Measurements from ENCODE around the gene SNX6. TPM values are rescaled to one million over a fixed set of nuclear protein-coding genes. Genes with fewer than 3 reads are reported as not detected.
"Not testable (repeated sequence)": the region's sequence is repeated elsewhere in the genome, so short reads cannot be mapped to it uniquely, and the experiment has no call there.

Gene SNX6
- 66.4 TPM for total RNA-seq
- long read RNA-seq, transcript SNX6-201 (14 exons, 2,001 nt): major isoform, 70 of 90 reads
- long read RNA-seq, partial matches to known transcripts: 7 of 90 reads
- long read RNA-seq, other reads (novel, unspliced or antisense): 9 of 90 reads

DNA sequence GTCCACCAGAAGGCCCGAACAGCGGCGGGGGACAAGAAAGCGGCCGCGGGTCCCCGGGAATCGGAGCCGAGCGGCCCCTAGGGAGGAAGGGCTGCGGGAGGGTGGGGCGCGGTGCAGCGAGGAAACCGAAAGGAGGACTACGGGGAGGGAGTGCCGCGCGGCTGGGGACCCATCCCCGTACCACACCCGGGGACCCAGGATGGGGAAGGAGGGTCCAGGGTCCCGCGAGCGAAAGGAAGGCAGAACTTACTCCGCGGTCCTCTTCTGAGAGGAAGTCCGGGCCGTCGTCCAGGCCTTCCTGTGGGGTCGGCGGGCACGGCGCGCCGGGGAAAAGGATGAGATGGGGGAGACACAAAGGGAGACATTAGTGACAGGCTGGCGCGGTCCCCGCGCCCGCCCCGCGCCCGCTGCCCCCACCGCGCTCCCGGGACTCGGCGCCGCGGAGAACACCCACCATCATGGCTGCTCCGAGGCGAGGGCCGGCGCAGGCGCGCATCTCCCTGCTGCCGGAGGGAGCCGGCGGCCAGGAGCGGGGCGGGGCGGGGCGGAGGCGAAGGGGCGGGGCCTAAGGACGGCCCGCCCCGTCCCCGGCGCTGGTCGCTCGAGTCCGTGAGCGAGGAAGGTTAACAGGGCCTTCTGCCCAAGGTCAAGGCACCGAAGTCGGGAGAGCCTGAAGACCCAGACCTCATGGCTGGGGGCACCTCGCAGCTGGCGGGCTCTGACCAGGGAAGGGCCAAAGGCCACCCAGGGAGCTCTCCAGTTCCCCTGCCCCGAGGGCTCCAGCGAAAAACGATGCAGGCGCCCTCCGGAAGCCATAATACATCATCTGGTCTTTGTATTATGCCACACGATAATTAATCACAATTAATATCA, at the start of gene SNX6:
SNX6 (minus strand) TSS at position 492 of the 873 bp plus-strand sequence; CDS start at position 460, 32 bp downstream.
- peak; percentile 95 for DNase-seq (ENCODE audit: missing footprints)
- intact Hi-C loops (cut with DNase I): loop anchor here (2.0 to 5.0 kb wide), 2 partner anchors 85 to 667 kb away; partner anchors contain the start of gene CFL2
- peak; percentile 98 for ATAC-seq

DNA sequence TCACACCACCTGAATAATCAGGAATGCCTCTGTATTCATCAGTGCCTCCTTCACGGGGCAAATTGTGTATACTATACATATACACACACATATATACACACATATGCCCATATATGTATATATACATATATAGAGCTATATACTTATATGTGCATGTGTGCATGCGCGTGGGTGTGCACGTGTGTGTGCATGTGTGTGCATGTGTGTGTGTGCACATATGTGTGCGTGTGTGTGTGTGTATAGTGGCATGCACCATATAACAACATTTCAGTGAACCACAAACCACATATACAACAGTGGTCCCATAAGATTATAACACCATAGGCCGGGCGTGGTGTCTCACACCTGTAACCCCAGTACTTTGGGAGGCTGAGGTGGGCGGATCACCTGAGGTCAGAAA, 48.8 kb upstream of the SNX6 start:
- ATAC-seq: no peak
- no peak for DNase-seq (ENCODE audit: missing footprints)
- intact Hi-C loops (cut with DNase I): no loop called here

DNA sequence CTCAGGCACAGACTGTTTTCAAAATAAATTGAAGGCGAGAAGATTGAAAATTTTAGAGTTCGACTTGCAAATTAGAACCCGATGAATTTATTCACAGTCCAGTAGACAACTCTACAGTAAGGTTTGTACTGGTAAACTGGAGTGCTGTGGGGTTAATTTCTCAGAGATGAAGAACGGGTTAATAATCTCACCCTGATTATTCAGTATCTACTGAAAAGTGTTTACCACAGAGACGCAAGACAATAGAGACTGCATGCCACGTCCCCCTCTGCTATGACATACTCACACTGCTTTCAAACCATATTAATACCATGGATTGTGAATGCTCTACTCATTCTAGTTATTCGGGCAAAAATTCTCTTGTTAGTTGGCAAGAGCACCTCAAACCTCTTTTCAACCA, 48.4 kb upstream of the SNX6 start:
- no peak for ATAC-seq
- intact Hi-C loops (cut with DNase I): no loop called here

DNA sequence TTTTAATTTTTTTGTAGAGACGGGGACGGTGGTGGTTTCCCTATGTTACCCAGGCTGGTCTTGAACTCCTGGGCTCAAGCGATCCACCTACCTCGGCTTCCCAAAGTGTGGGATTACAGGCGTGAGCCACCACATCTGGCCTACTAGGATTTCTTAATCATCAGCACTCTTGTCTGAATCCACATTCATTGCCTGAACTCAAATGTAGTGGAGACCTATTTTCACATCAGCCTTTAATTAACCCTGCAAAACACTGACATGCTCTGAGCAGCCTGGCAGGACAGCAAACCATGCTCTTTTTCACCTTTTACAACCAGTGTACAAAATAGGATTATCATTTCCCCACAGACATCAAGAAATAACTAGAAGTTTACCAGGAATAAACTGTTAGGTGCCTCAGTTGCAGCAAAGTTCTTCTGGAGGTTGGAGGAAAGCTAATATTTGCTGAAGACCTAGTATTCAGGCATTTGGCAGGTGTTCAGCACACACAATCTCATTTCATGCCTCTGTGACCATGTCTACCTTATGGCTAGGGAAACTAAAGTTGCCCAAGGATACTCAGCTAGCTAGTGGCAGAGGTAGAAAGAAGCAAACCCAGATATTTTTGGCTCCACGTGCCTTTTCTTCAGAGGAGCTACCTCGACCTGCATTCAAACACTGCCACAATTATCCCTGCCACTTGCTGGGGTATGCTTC, 46.7 kb upstream of the SNX6 start:
- intact Hi-C loops (cut with DNase I): no loop called here
- no peak for DNase-seq (ENCODE audit: missing footprints)
- no peak for ATAC-seq

More for the DNA sequence above, 48.4 kb upstream of the SNX6 start:
- no peak for DNase-seq (ENCODE audit: missing footprints)

DNA sequence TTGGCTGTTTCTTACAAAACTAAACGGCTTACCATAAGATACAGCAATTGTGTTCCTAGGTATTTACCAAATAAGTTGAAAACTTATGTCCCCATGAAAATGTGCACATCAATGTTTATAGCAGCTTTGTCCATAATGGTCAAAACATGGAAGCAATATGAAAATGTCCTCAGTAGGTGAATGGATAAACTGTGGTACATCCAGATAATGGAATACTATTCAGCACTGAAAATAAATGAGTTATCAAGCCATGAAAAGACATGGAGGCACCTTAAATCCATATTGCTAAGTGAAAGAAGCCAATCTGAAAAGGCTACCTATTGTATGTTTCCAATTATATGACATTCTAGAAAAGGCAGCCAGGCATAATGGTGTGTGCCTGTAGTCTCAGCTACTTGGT, 43.8 kb upstream of the SNX6 start:
- DNase-seq (ENCODE audit: missing footprints) (no peak), ATAC-seq (no peak)
- intact Hi-C loops (cut with DNase I): loop anchor here (1.0 kb wide), 1 partner anchor 47 kb away; no protein-coding TSS in a partner anchor

DNA sequence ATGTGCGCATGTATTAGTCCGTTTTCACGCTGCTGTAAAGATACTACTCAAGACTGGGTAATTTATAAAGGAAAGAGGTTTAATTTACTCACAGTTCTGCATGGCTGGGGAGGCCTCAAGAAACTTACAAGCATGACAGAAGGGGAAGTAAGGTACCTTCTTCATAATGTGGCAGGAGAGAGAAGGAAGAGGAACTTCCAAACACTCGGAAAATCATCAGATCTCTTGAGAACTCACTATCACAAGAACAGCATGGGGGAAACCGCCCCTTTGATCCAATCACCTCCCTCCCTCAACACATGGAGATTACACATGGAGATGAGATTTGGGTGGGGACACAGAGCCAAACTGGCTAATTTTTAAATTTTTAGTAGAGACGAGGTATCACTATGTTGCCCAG, 41.8 kb upstream of the SNX6 start:
- no peak for DNase-seq (ENCODE audit: missing footprints)
- intact Hi-C loops (cut with DNase I): no loop called here
- no peak for ATAC-seq

DNA sequence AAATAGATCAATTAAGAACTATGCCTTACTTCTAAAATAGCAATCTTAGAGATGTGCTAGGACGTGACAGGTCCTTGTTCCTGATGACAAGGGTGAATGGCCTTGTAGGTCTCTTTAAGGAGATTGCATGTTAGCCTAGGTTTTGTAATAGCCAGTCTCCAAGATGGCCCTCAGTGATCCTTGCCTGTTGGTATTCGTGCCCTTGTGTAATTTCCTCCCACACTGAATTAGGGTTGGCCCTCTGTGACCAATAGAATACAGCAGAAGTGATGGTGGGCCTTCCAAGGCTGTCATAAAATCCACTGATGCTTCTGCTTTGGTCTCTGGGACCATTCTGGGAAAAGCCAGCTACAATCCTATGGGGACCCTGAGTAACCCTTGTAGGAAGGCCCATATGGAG, 38.2 kb upstream of the SNX6 start:
- no peak for DNase-seq (ENCODE audit: missing footprints)
- intact Hi-C loops (cut with DNase I): no loop called here
- no peak for ATAC-seq

DNA sequence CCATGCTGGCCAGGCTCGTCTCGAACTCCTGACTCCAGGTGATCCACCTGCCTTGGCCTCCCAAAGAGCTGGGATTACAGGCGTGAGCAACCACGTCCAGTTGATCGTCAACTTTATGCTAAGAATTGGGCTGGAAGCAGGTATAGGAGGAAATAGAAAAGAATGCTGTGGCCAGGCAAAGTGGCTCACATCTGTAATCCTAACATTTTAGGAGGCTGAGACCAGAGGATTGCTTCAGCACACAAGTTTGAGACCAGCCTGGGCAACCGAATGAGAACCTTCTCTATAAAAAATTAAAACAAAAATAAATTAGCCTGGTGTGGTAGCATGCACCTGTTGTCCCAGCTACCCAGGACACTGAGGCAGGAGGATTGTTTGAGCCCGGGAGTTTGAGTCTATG, 37.1 kb upstream of the SNX6 start:
- no peak for DNase-seq (ENCODE audit: missing footprints)
- no peak for ATAC-seq
- intact Hi-C loops (cut with DNase I): no loop called here

DNA sequence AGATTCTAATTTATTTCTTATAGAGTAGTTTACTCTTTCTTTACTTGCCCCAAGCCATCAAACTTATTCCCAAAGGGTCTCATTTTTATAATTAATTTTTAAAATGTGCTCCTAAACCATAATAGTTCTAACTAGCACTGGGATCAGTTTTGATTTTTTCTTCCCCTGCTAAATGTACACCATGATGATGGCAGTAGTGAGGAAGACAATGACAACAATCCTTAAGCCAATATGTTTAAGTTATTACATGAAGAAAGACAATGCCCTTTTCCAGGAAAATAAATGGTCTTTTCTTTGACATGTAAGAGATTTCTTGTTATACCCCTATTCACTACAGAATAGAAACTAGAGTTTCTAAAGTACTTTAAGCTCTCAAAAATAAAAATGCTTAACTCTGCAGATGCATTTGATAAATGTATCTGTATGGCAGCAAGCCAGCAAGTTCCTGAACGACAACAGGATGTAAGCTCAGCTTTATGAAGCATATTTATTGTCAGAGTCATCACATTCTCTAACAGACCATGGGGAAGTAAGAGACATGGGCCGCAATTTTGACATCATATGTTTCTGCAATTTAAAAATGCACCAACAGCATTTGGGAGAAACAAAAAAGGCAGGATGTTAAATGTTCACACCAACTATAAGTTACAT, 36.0 kb upstream of the SNX6 start:
- intact Hi-C loops (cut with DNase I): no loop called here
- no peak for DNase-seq (ENCODE audit: missing footprints)
- ATAC-seq: peak; percentile 59

DNA sequence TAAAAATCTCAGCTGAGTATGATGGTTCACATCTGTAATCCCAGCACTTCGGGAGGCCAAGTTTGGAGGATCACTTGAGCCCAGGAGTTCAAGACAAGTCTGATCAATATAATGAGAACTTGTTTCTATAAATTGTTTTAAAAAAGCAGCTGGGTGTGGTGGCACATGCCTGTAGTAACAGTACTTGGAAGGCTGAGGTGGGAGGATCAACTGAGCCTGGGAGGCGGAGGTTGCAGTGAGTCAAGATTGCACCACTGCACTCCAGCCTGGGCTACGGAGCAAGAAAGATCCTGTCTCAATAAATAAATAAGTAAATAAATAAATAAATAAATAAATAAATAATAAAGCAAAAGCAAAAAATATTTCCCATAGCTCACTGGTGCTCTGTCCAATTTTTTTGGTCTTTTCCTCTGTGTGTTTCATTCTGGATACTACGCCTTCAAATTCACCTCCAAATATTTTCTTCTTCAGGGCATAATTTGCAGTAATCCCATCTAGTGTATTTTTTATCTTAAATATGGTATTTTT, 32.7 kb upstream of the SNX6 start:
- intact Hi-C loops (cut with DNase I): no loop called here
- DNase-seq (ENCODE audit: missing footprints) (no peak), ATAC-seq (no peak)

DNA sequence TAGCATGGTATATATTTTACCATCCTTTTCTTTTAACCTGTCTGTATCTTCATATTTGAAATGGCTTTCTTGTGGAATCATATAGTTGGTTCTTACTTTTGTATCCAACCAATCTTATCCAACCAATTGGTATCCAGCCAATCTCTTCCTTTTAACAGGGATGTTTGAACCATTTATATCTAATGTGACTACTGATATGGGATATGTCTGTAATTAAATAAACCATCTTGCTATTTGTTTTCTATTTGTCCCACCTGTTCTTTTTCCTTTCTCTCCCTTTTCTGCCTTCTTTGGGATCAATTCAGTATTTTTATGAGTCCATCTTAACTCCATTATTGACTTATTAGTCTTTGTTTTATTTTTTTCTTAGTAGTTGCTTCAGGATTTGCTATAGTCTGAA, 30.8 kb upstream of the SNX6 start:
- intact Hi-C loops (cut with DNase I): no loop called here
- DNase-seq (ENCODE audit: missing footprints) (no peak), ATAC-seq (no peak)

DNA sequence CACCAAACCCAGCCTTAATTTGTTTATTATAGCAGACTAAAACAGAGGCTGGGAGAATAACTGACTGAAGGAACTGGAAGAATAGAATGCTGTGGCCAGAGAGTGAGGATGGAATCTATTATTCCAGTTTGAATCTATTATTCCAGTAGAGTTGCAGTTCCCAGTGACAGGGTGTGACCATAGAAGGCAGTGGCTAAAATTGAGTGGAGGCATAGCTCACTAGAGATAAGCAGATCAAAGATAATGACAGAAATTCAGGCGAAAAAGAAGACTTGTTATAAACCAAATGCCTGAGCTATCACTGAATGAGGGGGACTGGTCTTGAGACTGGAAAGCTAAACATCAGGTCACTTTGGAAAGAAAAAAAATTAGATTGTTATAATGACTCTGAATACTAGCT, 26.0 kb upstream of the SNX6 start:
- no peak for ATAC-seq
- DNase-seq (ENCODE audit: missing footprints): no peak
- intact Hi-C loops (cut with DNase I): no loop called here

DNA sequence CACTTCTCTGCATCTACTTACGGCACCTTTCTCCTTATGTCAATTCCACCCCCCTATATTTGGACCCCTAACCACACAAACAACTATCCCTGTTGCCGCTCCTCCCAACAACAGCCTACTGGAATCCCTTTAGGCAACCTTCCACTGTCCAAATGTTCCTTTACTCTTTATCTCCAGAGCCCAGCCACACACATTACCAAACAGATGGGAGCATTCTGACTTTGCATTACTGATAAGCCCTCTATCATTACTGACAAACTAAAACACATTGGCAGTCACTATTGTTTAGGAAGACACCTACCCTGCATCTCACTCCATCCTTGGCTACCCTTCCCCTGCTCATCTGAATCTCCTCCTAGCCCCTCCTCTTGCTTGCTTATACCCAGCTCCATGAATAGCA, 23.1 kb upstream of the SNX6 start:
- intact Hi-C loops (cut with DNase I); ATAC-seq: not testable (repeated sequence)

DNA sequence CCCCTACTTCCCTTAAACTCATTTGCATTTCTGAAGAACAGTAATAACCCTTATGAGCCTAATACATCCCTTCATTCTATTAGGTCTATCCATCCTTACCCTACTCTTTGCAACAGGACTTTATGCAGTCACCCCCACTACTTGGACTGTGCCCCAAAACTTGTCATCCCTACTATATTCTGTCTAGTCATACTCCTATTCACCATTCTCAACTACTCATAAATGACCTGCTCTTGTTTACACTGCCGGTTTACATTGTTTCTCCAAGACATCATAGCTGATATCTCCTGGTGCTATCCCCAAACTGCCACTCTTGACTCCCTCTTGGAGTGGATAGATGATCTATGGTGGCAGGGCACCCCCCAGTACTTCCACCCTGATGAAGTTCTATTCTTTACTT, 22.4 kb upstream of the SNX6 start:
- ATAC-seq; DNase-seq (ENCODE audit: missing footprints); intact Hi-C loops (cut with DNase I): not testable (repeated sequence)

More for the DNA sequence above, 23.1 kb upstream of the SNX6 start:
- DNase-seq (ENCODE audit: missing footprints): not testable (repeated sequence)

DNA sequence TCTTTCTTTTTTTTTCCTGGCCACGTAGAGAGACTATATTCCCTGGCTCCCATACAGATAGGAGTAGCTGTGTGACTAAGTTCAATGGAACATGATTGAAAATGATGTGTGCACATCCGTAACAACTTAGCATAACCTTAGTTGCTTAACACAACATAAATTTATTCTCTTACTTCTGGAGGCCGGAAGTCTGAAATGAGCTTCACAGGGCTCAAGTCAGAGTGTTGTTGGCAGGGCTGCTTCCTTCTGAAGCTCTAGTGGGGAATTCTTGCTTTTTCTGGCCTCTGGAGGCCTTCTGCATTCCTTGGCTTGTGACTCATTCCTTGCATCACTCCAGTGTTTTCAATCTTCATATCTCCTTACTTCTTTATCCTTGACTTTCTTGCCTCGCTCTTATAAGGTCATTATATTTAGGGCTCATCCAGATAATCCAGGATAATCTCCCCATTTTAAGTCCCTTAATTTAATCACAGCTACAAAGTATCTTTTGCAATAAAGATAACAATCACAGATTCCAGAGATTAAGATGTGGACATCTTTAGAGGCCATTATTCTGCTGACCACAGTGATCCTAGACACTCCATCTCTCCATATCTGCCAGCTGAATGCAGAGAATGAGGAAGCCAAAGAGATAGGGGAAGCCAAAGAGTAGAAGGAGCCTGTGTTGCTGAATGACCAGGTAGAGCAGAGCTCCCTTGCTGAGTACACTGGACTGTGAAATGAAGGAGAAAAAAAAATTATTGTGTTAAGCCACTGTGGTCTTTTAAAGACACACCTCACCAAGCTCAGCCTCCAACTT, 21.0 kb upstream of the SNX6 start:
- no peak for DNase-seq (ENCODE audit: missing footprints)
- intact Hi-C loops (cut with DNase I): no loop called here
- ATAC-seq: no peak

DNA sequence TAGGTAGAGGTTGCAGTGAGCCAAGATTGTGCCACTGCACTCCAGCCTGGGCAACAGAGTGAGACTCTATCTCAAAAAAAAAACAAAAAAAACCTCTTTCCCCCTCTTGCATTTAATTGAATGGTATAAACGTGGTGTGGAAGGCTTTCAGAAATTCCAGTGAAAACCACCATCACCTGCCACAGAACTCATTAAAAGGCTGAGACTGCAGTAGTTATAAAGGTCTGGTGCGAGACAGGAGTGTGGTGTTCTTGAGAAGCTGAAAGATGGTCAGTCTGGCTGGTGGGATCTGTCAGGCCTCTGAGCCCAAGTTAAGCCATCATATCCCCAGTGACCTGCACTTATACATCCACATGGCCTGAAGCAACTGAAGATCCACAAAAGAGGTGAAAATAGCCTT, 20.1 kb upstream of the SNX6 start:
- intact Hi-C loops (cut with DNase I); DNase-seq (ENCODE audit: missing footprints); ATAC-seq: not testable (repeated sequence)

DNA sequence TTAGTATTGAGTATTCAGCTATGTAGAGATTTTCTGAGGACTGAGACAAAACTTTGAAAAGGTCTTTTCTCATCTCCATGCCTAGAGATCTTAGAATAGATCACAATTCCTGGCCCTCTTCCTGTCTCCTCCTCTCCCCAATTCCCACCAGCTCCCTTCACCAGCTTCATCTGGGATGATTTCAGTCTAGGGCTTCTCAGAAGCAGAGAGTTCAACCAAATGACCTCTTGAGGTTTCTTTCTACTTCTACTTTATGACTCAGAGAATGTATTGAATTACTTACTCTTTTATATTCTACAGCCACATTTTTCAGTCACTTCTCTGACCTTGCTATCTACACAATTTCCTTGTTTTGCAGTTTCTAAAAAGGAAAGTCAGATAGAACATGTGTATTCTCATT, 19.4 kb upstream of the SNX6 start:
- intact Hi-C loops (cut with DNase I): no loop called here
- ATAC-seq: no peak
- DNase-seq (ENCODE audit: missing footprints): no peak

DNA sequence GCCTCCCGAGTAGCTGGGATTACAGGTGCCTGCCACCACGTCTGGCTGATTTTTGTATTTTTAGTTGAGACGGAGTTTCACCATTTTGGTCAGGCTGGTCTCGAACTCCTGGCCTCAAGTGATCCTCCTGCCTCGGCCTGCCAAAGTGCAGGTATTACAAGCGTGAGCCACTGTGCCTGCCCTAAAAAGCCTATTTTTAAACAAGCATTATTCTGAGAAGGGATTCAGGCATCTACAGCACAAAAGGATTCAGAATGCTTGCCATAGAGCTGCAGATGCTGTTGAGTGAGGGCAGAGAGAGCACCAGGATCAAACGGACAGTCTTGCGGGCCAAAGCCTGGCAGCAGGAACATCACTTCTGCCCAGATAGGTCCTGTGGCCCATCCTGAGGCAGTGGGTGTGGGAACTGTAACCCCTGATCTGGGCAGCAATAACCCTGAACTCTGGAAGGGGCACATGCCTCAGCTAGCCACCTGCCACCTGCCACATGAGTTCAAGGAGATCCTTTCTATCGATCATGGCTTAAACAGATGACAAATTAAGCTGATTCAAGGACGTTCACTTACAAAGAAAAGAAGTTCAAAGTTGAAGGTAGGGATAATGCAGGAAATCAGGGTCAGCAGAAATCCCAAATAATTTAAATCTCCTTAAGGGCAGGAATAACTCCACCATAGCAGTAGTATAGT, 16.8 kb upstream of the SNX6 start:
- intact Hi-C loops (cut with DNase I): no loop called here
- no peak for ATAC-seq

More for the DNA sequence above, 16.8 kb upstream of the SNX6 start:
- DNase-seq (ENCODE audit: missing footprints): no peak

Measured in Right ventricle myocardium inferior (tissue), 1 donor.